ENCODE data around the gene SEMA6C.
"Not testable (repeated sequence)": the region's sequence is repeated elsewhere in the genome, so short reads cannot be mapped to it uniquely, and the experiment has no call there.

The SEMA6C gene

DNA sequence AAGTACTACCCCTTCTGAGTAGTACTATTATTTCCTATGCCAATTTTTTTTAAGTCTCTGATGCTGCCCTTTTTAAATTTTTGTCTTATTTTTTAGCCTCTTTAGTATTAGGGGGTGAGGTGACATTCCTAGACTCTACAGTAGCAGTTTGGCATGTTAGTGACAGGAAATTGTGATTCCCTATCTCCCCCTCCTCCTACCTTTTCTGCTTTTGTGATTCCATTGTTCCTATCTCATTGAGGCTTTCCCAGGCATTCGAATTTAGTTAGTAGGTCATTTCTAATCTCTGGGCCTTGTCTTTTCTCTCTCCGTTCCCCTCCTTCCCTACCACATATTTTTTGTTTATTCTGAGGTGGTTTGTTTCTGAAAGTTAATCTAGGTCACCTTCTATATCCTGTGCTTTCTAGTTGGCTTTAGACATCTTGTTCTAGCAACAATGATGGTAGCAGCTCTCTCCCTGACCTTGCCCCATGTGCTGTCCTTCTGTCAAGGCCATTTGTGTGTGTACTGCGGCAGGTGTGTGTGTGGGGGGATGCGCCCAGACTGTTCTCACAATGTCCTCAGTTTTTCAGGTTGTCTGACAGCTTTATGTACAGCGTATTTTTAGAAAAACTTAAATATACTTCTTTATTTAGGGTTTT, 21.5 kb downstream of the SEMA6C start:
- no peak for DNase-seq

DNA sequence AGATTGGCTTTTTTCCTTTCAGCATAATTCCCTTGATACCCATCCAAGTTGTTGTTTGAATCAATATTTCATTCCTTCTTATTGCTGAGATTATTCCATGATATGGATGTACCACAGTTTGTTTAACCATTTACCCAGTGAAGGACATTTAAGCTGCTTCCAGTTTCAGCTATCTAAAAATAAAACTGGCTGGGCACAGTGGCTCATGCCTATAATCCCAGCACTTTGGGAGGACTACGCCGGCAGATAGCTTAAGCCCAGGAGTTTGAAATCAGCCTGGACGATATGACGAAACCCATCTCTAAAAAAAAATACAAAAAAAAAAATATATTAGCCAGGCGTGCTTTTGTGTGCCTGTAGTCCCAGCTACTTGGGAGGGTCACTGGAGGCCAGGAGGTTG, 32.6 kb downstream of the SEMA6C start:
- DNase-seq: no peak

DNA sequence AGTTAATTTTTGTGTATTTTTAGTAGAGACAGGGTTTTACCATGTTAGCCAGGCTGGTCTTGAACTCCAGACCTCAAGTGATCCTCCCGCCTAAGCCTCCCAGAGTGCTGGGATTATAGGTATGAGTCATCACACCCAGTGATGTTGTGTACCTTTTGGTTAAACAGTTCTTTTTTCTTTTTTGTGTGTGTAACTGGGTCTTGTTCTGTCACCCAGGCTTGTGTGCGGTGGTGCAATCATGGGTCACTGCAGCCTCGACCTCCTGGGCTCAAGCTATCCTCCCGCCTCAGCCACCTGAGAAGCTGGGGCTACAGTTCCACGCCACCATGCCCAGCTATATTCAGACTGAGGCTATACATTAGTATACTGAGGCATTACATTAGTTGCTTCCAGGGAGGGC, 38.1 kb downstream of the SEMA6C start:
- no peak for DNase-seq

DNA sequence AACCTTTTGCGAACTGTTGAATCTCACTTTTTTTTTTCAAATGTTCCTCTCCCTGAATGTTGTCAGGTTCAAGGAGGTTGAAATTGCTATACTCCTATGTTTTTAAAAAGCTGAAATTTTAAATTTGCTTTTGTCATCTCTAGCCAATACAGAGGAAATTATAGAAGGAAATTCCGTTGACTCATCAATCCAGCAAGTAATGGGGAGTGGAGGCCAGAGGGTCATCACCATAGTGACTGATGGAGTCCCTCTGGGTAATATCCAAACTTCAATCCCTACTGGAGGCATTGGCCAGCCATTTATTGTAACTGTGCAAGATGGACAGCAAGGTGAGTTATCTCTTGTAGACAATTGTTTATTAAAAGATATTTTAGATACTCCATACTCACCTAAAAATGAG, 39.5 kb downstream of the SEMA6C start:
- no peak for DNase-seq

DNA sequence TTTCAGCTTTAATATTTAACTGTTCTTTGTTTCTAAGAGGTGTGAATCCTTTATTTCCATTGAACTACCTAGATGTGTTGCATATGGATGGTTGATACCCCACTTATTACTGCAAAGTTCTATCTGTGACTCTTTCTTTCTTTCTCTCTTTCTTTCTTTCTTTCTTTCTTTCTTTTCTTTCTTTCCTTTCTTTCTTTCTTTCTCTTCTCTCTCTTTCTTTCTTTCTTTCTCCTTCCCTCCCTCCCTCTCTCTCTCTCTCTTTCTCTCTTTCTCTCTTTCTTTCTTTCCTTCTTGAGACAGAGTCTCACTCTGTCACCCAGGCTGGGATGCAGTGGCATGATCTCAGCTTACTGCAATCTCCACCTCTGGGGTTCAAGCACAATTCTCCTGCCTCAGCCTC, 41.8 kb downstream of the SEMA6C start:
- no peak for DNase-seq

DNA sequence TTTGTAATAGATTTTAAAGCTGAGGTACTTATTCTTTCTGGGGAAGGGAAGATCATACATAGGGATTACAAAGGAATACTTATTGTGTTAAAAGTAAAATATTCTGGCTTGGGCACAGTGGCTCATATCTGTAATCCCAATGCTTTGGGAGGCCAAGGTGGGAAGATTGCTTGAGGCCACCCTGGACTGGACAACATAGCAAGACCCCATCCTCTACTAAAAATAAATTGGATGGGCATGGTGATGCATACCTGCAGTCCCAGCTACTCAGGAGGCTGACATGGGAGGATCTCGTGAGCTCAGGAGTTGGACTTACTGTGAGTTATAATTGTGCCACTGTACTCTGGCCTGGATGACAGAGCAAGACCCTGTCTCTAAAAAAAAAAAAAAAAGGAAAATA, 48.3 kb downstream of the SEMA6C start:
- DNase-seq: no peak

DNA sequence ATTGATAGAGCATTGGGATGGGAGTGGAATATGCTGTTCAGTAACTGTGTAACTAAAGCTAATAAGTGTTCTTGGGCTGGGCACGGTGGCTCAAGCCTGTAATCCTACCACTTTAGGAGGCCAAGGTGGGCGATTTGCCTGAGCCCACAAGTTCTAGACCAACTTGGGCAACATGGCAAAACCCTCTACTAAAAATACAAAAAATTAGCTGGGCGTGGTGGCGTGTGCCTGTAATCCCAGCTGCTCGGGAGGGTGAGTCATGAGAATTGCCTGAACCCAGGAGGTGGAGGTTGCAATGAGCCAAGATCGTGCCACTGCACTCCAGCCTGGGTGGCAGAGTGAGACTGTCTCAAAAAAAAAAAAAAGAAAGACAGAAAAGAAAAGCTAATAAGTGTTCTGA, 49.0 kb downstream of the SEMA6C start:
- not testable (repeated sequence) for DNase-seq

DNA sequence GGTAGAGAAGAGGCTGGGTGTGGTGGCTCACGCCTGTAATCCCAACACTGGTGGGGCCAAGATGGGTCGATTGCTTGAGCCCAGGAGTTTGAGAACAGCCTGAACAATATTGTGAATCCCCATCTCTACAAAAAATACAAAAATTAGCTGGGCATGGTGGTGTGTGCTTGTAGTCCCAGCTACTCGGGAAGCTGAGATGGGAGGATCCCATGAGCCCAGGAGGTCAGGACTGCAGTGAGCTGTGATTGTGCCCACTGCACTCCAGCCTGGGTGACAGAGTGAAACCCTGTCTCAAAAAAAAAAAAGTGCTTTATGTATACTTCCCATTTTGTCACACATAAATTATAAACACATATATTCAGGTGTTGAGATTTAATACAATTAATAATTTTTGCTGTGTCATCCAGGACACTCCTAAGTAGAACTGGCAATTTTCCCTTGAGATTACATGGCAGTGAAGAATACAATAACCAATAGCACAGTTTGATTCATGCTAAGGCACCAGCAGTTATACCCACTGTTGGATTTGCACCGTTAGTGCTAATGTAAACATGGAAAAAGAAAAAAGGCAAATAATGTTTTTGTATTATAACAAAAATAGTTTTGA, 60.4 kb downstream of the SEMA6C start:
- no peak for DNase-seq
